ENCODE data around the gene BEAN1.
"Not testable (repeated sequence)": the region's sequence is repeated elsewhere in the genome, so short reads cannot be mapped to it uniquely, and the experiment has no call there.

BEAN1 gene

DNA sequence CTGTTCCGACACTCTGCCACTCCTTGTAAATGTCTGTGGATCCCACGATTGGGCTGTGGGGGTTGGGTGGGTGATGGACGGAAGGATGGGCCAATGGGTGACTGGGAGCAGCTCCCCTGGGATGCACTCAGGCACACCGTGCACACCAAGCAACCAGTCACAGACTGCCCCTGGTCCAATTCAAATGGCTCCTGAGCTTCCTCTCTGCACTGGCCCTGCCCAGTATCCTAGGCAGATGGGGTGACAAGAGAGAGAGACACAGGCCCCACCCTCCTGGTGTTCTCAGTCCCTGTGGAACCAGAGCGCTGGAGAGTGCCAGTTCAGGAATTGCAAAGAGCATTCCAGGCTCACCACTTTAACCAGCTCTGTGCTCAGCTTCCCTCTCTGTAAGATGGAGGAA is 32.8 kb downstream of the BEAN1 start:
- no peak overlapping the region for H3K4me3 ChIP-seq (ENCODE audit: low read depth, low read length)
- peak; percentile 10 for DNase-seq (ENCODE audit: low read depth)
- TF ChIP-seq, protein P1, sequence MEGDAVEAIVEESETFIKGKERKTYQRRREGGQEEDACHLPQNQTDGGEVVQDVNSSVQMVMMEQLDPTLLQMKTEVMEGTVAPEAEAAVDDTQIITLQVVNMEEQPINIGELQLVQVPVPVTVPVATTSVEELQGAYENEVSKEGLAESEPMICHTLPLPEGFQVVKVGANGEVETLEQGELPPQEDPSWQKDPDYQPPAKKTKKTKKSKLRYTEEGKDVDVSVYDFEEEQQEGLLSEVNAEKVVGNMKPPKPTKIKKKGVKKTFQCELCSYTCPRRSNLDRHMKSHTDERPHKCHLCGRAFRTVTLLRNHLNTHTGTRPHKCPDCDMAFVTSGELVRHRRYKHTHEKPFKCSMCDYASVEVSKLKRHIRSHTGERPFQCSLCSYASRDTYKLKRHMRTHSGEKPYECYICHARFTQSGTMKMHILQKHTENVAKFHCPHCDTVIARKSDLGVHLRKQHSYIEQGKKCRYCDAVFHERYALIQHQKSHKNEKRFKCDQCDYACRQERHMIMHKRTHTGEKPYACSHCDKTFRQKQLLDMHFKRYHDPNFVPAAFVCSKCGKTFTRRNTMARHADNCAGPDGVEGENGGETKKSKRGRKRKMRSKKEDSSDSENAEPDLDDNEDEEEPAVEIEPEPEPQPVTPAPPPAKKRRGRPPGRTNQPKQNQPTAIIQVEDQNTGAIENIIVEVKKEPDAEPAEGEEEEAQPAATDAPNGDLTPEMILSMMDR (conservative IDR thresholded peaks at IDR 0.05; ENCODE audit: low read depth, low read length), result no peak

DNA sequence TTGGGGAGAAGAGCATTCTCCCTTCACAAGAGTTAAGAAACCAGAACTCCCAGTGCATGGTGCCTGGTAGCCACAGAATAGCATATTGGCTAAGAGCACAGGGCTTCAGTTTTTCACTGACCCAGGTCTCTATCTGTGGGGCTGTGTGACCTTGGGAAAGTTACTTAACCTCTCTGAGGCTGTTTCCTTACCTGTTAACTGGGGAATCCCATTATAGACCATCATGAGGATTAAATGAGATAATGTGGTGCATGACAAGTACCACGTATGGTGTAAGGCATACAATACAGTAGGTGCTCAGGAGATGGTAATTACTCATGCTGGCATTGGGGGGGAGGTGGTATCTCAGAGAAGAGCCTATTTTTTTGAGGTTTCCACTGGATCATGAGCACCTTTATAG is 33.6 kb downstream of the BEAN1 start:
- no peak for DNase-seq (ENCODE audit: low read depth)
- TF ChIP-seq, protein P1 (conservative IDR thresholded peaks at IDR 0.05; ENCODE audit: low read depth, low read length), result no peak
- no peak overlapping the region for H3K4me3 ChIP-seq (ENCODE audit: low read depth, low read length)

DNA sequence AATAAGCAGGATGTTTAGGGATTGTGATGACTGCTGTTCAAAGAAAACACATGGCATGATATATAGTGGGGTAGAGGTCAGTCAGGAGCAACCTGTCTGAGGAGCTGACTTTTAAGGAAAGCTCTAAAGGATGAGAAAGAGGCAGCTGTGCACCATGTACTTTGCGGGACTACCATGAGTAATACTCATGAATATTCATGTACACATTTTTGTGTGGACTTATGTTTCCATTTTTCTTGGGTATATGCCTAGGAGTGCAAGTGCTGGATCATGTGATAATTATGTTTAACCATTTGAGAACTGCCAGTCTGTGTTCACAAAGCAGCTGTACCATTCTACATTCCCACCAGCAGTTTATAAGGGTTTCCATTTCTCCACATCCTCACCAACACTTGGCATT is 35.8 kb downstream of the BEAN1 start:
- TF ChIP-seq, protein P1 (conservative IDR thresholded peaks at IDR 0.05; ENCODE audit: low read depth, low read length), result no peak
- H3K4me3 ChIP-seq (ENCODE audit: low read depth, low read length), result no peak overlapping the region
- DNase-seq (ENCODE audit: low read depth), result peak; percentile 24

DNA sequence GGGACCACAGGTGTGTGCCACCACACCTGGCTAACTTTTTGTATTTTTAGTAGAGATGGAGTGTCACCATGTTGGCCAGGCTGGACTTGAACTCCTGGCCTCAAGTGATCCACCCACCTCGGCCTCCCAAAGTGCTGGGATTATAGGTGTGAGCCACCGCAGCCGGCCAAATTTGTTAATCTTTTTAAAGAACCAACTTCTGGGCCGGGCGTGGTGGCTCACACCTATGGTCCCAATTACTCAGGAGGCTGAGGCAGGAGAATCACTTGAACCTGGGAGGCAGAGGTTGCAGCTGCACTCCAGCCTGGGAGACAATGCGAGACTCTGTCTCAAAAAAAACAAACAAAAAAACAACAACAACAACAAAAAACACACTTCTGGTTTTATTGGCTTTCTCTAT is 38.9 kb downstream of the BEAN1 start:
- DNase-seq (ENCODE audit: low read depth); H3K4me3 ChIP-seq (ENCODE audit: low read depth, low read length): not testable (repeated sequence)

DNA sequence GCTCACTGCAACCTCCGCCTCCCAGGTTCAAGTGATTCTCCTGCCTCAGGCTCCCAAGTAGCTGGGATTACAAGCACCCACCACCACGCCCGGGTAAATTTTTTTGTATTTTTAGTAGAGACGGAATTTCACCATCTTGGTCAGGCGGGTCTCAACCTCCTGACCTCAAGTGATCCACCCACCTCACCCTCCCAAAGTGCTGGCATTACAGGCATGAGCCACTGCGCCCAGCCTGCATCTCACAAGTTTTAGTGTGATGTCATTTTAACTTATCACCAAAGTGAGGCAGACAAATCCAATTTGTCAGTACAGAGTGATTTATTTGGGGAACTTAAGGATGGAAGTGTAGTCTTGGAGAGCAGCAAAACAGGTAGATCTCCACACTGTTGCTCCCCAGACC is 39.5 kb downstream of the BEAN1 start:
- not testable (repeated sequence) for H3K4me3 ChIP-seq (ENCODE audit: low read depth, low read length); DNase-seq (ENCODE audit: low read depth)

DNA sequence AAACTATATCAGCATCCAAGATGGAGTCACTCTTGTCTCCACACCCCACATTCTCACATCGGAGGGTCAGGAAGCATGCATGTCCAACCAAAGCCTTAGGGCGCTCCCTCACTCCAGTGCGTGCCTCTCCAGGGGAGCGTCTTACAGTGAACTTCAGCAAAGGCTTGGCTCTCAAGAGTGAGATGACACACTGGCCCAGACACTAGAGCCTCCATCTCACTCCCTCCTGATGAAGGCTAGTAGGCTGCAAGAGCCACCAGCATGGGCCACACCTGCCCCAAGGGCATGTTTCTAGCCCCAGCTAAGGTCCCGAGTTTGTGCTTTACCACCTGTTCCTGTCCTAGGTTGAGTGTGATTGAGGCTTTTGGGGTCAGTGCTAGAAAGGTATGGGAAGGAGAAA is 40.5 kb downstream of the BEAN1 start:
- TF ChIP-seq, protein P1 (conservative IDR thresholded peaks at IDR 0.05; ENCODE audit: low read depth, low read length), result no peak

DNA sequence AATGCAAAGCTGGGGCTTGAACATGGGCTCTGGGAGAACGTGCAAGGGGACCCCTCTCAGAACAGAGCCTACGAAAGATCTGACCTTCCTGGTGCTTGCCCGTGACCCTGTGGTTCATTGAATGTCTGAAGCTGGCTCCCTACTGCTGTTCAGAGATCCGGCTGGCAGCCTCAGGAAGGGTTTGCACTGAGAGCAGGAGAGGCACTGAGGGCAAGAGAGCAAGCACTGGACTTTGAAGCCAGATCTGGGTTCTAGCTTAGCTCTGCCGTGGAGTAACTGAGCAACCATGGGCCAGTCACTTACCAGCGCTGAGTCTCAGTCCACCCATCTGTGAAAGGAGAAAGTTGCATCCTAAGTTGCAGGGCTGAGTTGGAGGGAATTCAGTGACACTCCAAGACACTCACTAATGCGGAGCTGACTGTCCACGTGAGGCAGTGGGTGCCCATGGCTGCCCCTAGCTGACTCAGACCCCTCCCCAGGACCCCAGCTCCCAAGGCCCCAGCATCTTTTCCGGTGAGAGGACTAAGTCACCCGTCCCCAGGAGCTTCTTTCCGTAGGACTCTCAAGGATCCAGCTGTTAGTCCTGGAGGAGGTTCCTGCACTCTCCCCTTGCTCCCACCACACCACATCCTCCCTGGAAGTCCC is 41.3 kb downstream of the BEAN1 start:
- H3K4me3 ChIP-seq (ENCODE audit: low read depth, low read length), result no peak overlapping the region
- TF ChIP-seq, protein P1 (conservative IDR thresholded peaks at IDR 0.05; ENCODE audit: low read depth, low read length), result no peak
- no peak for DNase-seq (ENCODE audit: low read depth)

More for the DNA sequence above, 40.5 kb downstream of the BEAN1 start:
- no peak for DNase-seq (ENCODE audit: low read depth)
- no peak overlapping the region for H3K4me3 ChIP-seq (ENCODE audit: low read depth, low read length)

DNA sequence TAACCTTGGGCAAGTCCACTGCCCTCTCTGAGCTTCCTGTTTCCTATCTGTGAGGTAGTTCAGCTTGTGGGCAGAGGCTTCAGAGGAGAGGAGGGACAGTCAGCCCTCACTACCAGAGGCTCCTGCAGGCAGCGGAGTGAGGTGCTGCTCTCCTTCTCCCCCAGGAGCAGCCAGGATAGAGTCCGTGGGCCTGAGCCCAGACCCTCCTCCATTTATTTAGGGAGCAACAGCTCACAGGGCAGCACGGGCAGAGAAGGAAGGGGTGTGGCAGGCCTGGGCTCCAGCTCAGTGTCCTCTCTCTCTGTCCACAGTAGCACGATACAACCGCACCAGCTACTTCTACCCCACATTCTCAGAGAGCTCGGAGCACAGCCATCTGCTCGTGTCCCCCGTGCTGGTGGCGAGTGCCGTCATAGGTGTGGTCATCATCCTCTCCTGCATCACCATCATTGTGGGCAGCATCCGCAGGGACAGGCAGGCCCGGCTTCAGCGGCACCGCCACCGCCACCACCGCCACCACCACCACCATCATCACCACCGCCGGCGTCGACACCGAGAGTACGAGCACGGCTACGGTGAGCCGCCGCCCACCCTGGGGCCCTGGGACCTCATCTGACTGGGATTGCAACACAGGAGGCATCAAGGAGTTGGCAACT is 42.3 kb downstream of the BEAN1 start:
- DNase-seq (ENCODE audit: low read depth), result no peak
- TF ChIP-seq, protein P1 (conservative IDR thresholded peaks at IDR 0.05; ENCODE audit: low read depth, low read length), result no peak
- H3K4me3 ChIP-seq (ENCODE audit: low read depth, low read length), result no peak overlapping the region
